Tibial artery (tissue), 4 donors: ENCODE results near the gene FAM89A.
"Not testable (repeated sequence)": the region's sequence is repeated elsewhere in the genome, so short reads cannot be mapped to it uniquely, and the experiment has no call there.

Source experiments
- DNase-seq, 2 donors: peaks; one replicate each; pipeline ENCODE4 v3.0.0-alpha.2; 2019
- H3K27ac ChIP-seq, 2 donors: fragments of 200-600 bp; sonication (generic) in 1 of 2; 1 replicate in 1 of 2; 2 replicates in 1 of 2; pipeline ENCODE4 v1.5.1; 2018 to 2019; ENCODE audit warnings: mild to moderate bottlenecking in 1 of 2
- H3K27me3 ChIP-seq, 2 donors: fragments of 200-600 bp; sonication (generic) in 1 of 2; one replicate each; pipeline versions ENCODE4 v1.5.1 to v1.6.0; 2016 to 2019
- H3K36me3 ChIP-seq, 3 donors: fragments of 200-600 bp; sonication (generic) in 2 of 3; one replicate each; pipeline ENCODE4 v1.5.1; 2016 to 2019; ENCODE audit warnings: mild to moderate bottlenecking in 2 of 3
- H3K4me1 ChIP-seq, 4 donors: fragments of 200-600 bp; sonication (generic) in 2 of 4; 1 replicate in 3 of 4; 2 replicates in 1 of 4; pipeline ENCODE4 v1.5.1; 2016 to 2019
- H3K4me3 ChIP-seq, 2 donors: fragments of 200-600 bp; sonication (generic) in 1 of 2; 1 replicate in 1 of 2; 2 replicates in 1 of 2; pipeline ENCODE4 v1.5.1; 2018 to 2019; ENCODE audit warnings: mild to moderate bottlenecking in 2 of 2
- H3K9me3 ChIP-seq, 3 donors: fragments of 200-600 bp; sonication (generic) in 1 of 3; one replicate each; pipeline ENCODE4 v1.5.1; 2016 to 2019
- intact Hi-C: fragments of 100-400 bp; cut with DNase I; formaldehyde crosslinking; loops from one replicate; pipeline ENCODE4 v1.15.0; 2023; ENCODE audit warnings: low total_unique reads
- TF ChIP-seq, protein P1 (sequence below), 2 experiments: fragments of 200-600 bp in 1 of 2; fragments of 450-650 bp in 1 of 2; IDR thresholded peaks; one replicate each; pipeline ENCODE4 v1.5.1; 2017 to 2019; ENCODE audit warnings: antibody characterized with exemption in 2 of 2, mild to moderate bottlenecking in 1 of 2, moderate library complexity in 1 of 2

The FAM89A gene

DNA sequence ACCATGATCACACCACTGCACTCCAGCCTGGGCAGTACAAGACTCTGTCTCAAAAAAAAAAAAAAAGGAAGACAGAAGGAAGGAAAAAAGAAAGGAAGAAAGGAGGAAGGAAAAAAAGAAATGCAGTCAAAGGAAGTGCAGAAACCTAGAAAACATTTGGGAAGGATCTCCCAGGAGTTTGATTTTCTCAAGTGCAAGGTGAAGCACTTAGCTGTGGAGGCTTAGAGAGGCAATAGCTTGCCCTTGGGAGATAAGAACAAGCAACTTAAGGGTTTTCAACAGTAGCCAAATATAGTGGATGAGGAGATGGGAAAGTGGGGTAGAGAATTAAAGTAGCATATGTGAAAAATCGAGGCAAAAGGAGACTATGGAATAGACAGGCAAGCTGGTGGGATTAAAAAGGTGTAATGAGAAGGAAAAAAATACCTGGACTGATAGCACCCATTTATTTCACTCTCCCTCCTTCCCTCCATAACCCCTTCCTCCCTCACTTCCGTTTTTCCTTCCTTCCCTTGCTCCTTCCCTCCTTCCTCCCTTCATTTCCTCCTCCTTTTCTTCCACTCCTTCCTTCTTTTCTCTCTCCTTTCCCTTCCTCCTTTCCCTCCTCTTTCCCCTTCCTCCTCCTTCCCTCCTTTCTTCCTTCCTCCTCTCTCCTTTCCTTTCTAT, 6.8 kb upstream of the FAM89A start:
- no peak overlapping the region for H3K4me3 ChIP-seq
- H3K27me3 ChIP-seq: no peaks in the 10 kb centered on the region
- H3K9me3 ChIP-seq: peaks cover 0 to 3% (median 0%) of the 10 kb centered on the region in 3 donors
- no peak overlapping the region for H3K27ac ChIP-seq
- no peaks in the 10 kb centered on the region for H3K36me3 ChIP-seq
- no peaks in the 10 kb centered on the region for H3K4me1 ChIP-seq
- intact Hi-C loops: no loop called here
- no peak for DNase-seq
- TF ChIP-seq, protein P1, sequence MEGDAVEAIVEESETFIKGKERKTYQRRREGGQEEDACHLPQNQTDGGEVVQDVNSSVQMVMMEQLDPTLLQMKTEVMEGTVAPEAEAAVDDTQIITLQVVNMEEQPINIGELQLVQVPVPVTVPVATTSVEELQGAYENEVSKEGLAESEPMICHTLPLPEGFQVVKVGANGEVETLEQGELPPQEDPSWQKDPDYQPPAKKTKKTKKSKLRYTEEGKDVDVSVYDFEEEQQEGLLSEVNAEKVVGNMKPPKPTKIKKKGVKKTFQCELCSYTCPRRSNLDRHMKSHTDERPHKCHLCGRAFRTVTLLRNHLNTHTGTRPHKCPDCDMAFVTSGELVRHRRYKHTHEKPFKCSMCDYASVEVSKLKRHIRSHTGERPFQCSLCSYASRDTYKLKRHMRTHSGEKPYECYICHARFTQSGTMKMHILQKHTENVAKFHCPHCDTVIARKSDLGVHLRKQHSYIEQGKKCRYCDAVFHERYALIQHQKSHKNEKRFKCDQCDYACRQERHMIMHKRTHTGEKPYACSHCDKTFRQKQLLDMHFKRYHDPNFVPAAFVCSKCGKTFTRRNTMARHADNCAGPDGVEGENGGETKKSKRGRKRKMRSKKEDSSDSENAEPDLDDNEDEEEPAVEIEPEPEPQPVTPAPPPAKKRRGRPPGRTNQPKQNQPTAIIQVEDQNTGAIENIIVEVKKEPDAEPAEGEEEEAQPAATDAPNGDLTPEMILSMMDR (IDR thresholded peaks at IDR 0.05): no peak

DNA sequence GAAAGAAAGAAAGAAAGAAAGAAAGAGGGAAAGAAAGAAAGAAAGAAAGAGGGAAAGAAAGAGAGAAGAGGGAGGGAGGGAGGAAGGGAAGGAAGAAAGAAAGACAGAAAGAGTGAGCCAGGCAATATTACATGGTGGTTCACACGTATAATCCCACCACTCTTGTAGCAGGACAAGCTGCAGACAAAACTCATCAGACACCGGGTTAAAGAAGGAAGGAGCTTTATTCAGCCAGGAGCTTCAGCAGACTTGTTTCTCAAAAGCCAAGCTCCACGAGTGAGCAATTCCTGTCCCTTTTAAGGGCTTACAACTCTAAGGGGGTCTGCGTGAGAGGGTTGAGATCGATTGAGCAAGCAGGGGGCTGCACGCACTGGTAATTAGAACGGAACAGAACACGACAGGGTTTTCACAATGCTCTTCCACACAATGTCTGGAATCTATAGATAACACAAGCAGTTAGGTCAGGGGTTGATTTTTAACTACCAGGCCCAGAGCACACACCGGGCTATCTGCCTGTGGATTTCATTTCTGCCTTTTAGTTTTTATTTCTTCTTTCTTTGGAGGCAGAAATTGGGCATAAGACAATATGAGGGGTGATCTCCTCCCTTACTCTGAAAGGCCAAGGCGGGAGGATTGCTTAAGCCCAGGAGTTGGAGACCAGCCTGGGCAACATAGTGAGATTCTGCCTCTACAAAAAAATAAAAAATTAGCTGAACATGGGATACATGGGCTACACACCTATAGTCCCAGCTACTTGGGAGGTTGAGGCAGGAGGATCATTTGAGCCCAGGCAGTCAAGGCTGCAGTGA, 6.1 kb upstream of the FAM89A start:
- H3K27ac ChIP-seq, H3K27me3 ChIP-seq, DNase-seq, H3K4me1 ChIP-seq, H3K9me3 ChIP-seq, intact Hi-C loops, H3K36me3 ChIP-seq, H3K4me3 ChIP-seq: not testable (repeated sequence)

DNA sequence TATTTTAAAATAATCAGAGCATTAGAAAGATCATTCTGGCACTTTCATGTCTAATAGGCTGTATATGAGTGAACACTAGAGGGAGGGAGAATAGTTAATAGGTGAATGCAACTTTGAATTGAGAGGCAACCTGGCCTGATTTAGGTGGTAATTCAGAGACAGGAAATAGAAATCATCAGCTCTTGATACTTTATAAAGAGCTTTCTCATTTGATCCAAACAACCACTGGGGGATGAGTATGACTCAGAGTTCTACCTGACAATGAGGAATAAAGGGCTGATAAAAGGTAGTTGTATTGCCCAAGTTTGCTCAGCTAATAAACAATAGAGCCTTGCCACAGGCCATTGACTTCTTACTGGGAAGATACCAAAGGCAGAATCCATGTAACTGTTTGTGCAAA, 5.2 kb upstream of the FAM89A start:
- intact Hi-C loops: no loop called here
- H3K4me1 ChIP-seq: peaks cover 0 to 10% (median 7%) of the 10 kb centered on the region in 4 donors
- peaks cover 0 to 3% (median 0%) of the 10 kb centered on the region in 3 donors for H3K9me3 ChIP-seq
- H3K27me3 ChIP-seq: no peaks in the 10 kb centered on the region
- no peak overlapping the region for H3K4me3 ChIP-seq
- no peak for DNase-seq
- H3K36me3 ChIP-seq: no peaks in the 10 kb centered on the region
- no peak overlapping the region for H3K27ac ChIP-seq
- TF ChIP-seq, protein P1 (IDR thresholded peaks at IDR 0.05): no peak

DNA sequence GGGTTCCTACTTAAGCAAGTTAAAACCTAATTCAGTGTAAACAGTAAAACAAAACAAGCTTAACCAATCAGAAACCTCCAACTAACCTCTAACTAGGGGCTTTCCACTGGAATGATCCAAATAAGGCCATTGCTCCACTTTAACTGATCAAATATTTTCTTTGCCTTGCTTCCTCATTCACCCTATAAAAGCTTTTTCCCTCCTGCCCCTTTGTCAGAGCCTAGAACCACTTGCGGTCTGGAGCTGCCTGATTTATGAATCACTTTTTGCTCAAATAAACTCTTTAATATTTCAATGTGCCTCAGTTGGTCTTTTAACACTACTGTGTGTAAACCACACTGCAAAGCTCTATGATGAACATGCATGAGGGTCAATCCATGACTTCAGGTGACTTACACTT, 4.5 kb upstream of the FAM89A start:
- H3K4me1 ChIP-seq: peaks cover 0 to 17% (median 12%) of the 10 kb centered on the region in 4 donors
- TF ChIP-seq, protein P1 (IDR thresholded peaks at IDR 0.05): no peak
- H3K36me3 ChIP-seq: no peaks in the 10 kb centered on the region
- peaks cover 0 to 3% (median 0%) of the 10 kb centered on the region in 3 donors for H3K9me3 ChIP-seq
- intact Hi-C loops: no loop called here
- H3K27ac ChIP-seq: no peak overlapping the region
- H3K27me3 ChIP-seq: peaks cover 0 to 3% of the 10 kb centered on the region in 2 donors
- H3K4me3 ChIP-seq: no peak overlapping the region
- DNase-seq: no peak

DNA sequence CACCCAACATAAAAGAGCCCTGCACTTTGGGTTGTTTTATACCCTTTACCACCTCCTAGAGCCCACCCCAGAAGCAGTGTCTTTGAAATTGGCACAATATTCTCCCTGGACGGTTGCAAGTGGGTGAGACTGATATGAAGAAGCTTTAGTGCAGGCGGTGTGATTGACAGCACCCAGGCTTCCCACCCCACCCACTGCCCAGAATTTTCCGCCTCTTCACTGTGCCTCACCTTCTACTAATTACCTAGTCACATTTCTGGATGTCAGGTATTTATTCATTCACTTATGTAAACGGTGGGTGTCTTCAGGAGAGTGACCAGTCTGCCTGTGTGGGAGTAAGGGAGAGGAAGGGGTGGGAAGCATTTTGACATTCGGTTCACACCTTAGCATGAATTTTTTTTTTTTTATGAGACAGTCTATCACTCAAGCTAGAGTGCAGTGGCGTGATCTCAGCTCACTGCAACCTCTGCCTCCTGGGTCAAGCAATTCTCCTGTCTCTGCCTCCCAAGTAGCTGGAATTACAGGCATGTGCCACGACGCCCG, 1.7 kb upstream of the FAM89A start:
- intact Hi-C loops: no loop called here
- Histone ChIP-seq H3K9me3 (peaks cover 0 to 3% (median 0%) of the 10 kb centered on the region in 3 donors), H3K4me1 (peaks cover 0 to 26% (median 18%) of the 10 kb centered on the region in 4 donors), H3K4me3 (no peak overlapping the region), H3K36me3 (no peaks in the 10 kb centered on the region), H3K27ac (no peak overlapping the region), H3K27me3 (peaks cover 0 to 25% of the 10 kb centered on the region in 2 donors)
- TF ChIP-seq, protein P1 (IDR thresholded peaks at IDR 0.05): no peak
- no peak for DNase-seq
